ENCODE measurements around the gene CEP72.

Gene CEP72

DNA sequence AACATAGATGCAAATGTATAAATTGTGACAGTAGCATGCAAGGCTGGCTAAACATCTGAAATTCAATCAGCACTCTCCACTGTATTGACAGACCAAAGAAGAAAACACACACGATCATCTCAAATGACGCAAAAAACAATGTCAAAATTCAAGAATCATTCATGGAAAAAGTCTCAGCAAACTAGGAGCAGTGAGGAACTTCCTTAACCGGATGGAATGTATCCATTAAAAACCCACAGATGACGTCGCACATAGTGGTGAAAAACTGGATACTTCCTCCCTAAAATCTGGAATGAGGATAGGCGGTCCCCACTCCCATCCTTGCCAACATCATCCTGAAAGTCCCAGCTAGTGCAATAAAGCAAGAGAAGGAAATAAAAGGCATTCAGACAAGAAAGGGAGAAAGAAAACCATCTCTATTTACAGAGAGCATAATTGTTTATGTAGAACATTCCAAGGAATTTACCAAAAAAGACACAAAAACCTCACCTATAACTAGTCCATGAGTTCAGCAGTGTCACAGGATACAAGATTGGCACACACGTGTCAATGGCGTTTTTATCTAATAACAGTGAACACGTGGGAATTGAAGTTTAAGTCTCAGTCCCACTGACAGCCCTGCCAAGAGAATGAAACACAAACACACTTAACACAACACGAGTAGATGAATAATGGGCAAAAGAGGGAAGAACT, 14.1 kb upstream of the CEP72 start:
- TF ChIP-seq, protein P1, sequence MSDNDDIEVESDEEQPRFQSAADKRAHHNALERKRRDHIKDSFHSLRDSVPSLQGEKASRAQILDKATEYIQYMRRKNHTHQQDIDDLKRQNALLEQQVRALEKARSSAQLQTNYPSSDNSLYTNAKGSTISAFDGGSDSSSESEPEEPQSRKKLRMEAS (IDR thresholded peaks at IDR 0.05; ENCODE audit: low read depth, low read length): peak; percentile 72
- TF ChIP-seq, protein P2, sequence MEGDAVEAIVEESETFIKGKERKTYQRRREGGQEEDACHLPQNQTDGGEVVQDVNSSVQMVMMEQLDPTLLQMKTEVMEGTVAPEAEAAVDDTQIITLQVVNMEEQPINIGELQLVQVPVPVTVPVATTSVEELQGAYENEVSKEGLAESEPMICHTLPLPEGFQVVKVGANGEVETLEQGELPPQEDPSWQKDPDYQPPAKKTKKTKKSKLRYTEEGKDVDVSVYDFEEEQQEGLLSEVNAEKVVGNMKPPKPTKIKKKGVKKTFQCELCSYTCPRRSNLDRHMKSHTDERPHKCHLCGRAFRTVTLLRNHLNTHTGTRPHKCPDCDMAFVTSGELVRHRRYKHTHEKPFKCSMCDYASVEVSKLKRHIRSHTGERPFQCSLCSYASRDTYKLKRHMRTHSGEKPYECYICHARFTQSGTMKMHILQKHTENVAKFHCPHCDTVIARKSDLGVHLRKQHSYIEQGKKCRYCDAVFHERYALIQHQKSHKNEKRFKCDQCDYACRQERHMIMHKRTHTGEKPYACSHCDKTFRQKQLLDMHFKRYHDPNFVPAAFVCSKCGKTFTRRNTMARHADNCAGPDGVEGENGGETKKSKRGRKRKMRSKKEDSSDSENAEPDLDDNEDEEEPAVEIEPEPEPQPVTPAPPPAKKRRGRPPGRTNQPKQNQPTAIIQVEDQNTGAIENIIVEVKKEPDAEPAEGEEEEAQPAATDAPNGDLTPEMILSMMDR (IDR thresholded peaks at IDR 0.05; ENCODE audit: low read depth, low read length): no peak
- DNase-seq (ENCODE audit: low read depth): no peak

DNA sequence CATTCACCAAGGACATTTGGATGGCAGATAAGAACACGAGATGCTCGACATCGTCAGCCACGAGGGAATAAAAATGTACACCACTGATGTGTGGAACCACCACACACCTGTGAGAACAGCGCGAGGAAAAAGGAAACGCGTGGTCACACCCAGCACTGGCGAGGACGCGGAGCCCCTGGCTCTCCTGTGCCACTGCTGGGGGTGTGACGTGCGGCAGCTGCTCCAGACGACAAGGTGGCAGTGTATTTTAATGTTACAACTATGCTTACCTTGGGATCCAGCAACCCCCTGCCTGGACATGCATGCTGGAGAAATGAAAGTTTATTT, 13.6 kb upstream of the CEP72 start:
- DNase-seq (ENCODE audit: low read depth): no peak
- TF ChIP-seq MYC (IDR thresholded peaks at IDR 0.05; ENCODE audit: low read depth, low read length): no peak
- TF ChIP-seq, protein P2 (IDR thresholded peaks at IDR 0.05; ENCODE audit: low read depth, low read length): no peak
- TF ChIP-seq, protein P1 (IDR thresholded peaks at IDR 0.05; ENCODE audit: low read depth, low read length): no peak
- no peak for TF ChIP-seq POLR2A (IDR thresholded peaks at IDR 0.05; ENCODE audit: extremely low read depth, insufficient read length)
- H3K4me3 ChIP-seq (ENCODE audit: low read depth, low read length): no peak overlapping the region

More for the DNA sequence above, 14.1 kb upstream of the CEP72 start:
- H3K4me3 ChIP-seq (ENCODE audit: low read depth, low read length): no peak overlapping the region

DNA sequence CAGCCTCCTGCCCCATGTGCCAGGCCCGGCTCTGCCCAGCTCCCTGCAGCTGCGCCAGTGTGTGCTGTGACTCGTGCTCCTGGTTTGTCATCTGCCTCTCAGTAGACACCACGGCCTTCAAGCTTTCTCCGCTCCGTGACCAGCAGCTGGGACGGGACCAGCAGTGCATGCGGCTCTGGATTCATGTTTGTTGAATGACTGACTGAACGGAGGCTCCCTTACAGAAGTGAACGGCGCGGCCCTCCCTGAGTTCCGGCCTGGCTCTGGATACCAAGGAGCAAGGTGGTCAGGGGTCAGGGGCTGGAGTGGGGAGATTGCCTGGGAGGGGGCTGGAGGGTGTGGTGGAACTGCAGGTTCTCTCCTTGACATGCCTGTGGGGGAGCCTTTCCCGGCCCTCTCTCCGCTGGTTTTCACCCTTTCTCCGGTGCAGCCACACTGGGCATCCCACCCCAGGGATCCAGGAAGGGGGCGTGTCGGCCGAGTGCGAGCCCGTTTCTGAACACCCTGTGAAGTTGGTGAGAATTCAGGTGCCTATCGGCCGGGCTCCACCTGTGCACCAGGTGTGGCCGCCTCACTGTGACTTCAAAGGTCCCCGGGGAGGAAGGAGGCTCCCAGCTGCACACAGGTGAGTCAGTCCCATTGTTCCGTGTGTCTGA, 11.1 kb upstream of the CEP72 start:
- no peak overlapping the region for H3K4me3 ChIP-seq (ENCODE audit: low read depth, low read length)
- no peak for DNase-seq (ENCODE audit: low read depth)
- TF ChIP-seq POLR2A (IDR thresholded peaks at IDR 0.05; ENCODE audit: extremely low read depth, insufficient read length): no peak
- TF ChIP-seq, protein P2 (IDR thresholded peaks at IDR 0.05; ENCODE audit: low read depth, low read length): no peak
- no peak for TF ChIP-seq MYC (IDR thresholded peaks at IDR 0.05; ENCODE audit: low read depth, low read length)
- TF ChIP-seq, protein P1 (IDR thresholded peaks at IDR 0.05; ENCODE audit: low read depth, low read length): no peak

DNA sequence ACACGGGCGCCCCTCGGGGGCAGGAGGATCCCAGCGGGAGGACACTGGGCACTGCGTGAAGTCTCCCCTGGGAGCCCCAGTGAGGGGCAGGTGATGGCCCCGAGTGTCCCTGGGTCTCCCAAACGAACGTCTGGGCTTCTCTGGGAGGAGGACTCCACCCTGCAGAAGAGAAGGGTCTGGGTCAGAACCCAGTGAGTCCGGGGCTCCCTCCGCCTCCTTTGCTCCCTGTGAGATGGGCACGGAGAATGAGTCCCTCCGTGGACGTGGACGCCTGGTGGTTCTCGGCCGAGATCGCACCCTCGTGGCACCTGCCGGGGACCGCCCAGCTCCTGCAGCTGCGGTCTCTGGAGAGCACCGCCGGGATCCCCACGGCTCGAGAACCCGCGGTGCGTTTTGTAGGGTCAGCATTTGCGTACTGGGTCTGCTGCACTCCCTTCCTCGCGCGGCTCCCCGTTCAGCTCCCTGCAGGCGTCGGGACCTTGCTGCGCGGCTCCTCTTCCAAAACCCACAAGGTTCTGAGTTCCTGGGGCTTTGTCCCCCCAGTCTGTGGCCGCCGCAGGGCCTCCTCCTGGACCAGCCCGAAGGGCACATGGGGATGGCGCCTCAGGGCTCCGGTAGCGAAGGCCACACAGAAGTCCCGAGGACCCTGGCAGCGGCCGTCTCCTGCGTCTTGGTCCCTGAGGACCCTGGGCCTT, 10.2 kb upstream of the CEP72 start:
- H3K4me3 ChIP-seq (ENCODE audit: low read depth, low read length): no peak overlapping the region
- TF ChIP-seq MYC (IDR thresholded peaks at IDR 0.05; ENCODE audit: low read depth, low read length) (no peak), POLR2A (IDR thresholded peaks at IDR 0.05; ENCODE audit: extremely low read depth, insufficient read length) (no peak)
- TF ChIP-seq, protein P2 (IDR thresholded peaks at IDR 0.05; ENCODE audit: low read depth, low read length): no peak
- TF ChIP-seq, protein P1 (IDR thresholded peaks at IDR 0.05; ENCODE audit: low read depth, low read length): no peak
- no peak for DNase-seq (ENCODE audit: low read depth)

DNA sequence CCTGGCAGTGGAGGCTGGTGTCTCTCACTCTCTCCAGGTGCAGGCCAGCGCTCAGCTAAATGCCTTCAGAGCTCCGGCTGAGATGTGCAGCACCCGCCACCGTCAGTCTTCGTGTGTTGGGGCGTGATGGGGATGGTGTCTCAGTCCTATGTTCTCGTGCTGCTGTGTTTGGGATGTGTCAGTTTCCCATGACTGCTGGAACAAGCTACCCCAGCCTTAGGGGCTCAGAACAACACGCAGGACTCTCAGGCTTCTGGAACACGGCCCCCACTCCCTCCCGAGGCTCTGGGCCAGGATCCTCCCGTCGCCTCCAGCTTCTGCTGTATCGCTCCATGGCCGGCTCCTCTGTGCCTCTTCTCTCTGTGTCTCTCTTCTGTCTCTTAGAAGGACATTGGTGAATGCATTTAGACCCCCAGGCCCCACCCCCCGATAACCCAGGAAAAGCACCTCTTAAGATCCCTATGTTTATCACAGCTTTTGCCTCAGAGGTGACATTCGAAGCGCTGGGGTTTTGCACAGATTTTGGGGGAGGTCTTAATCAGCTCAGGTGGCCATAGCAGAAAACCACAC, 9.6 kb upstream of the CEP72 start:
- DNase-seq (ENCODE audit: low read depth): no peak
- H3K4me3 ChIP-seq (ENCODE audit: low read depth, low read length): no peak overlapping the region
- TF ChIP-seq MYC (IDR thresholded peaks at IDR 0.05; ENCODE audit: low read depth, low read length): no peak
- TF ChIP-seq, protein P2 (IDR thresholded peaks at IDR 0.05; ENCODE audit: low read depth, low read length): no peak

Measured in NB4 (cell line).